Spleen (tissue), 11 donors: ENCODE results near the gene SHC3. TPM values are rescaled to one million over a fixed set of nuclear protein-coding genes. Genes with fewer than 3 reads are reported as not detected.

ENCODE experiments used
- DNase-seq: peaks from one replicate; pipeline ENCODE4 v3.0.0-alpha.2; 2020
- H3K27ac ChIP-seq, 8 donors: fragments of 200-600 bp; sonication (generic) in 7 of 8; 1 replicate in 4 of 8; 2 replicates in 4 of 8; pipeline versions ENCODE4 v1.5.0 to v1.8.0; 2016 to 2021; ENCODE audit warnings: inconsistent platforms in 4 of 8, mild to moderate bottlenecking in 4 of 8, moderate library complexity in 1 of 8
- H3K27me3 ChIP-seq, 7 donors: fragments of 200-600 bp; sonication (generic) in 6 of 7; replicated peaks in 1 of 7; 1 replicate in 4 of 7; 2 replicates in 3 of 7; pipeline versions ENCODE4 v1.5.0 to v1.8.0; 2016 to 2021; ENCODE audit warnings: inconsistent platforms in 3 of 7, mild to moderate bottlenecking in 1 of 7
- H3K36me3 ChIP-seq, 6 donors: fragments of 200-600 bp; sonication (generic) in 5 of 6; 1 replicate in 4 of 6; 2 replicates in 2 of 6; pipeline versions ENCODE4 v1.5.0 to v1.8.0; 2016 to 2021; ENCODE audit warnings: inconsistent platforms in 2 of 6
- H3K4me1 ChIP-seq, 6 donors: fragments of 200-600 bp; sonication (generic) in 5 of 6; 1 replicate in 3 of 6; 2 replicates in 3 of 6; pipeline versions ENCODE4 v1.5.0 to v1.8.0; 2016 to 2021; ENCODE audit warnings: inconsistent platforms in 3 of 6
- H3K4me3 ChIP-seq, 8 donors: fragments of 200-600 bp; sonication (generic) in 7 of 8; 1 replicate in 4 of 8; 2 replicates in 4 of 8; pipeline versions ENCODE4 v1.5.0 to v1.8.0; 2016 to 2021; ENCODE audit warnings: inconsistent platforms in 4 of 8, mild to moderate bottlenecking in 4 of 8, moderate library complexity in 2 of 8
- H3K9me3 ChIP-seq, 8 donors: fragments of 200-600 bp; sonication (generic) in 7 of 8; 1 replicate in 4 of 8; 2 replicates in 4 of 8; pipeline versions ENCODE4 v1.5.0 to v1.8.0; 2016 to 2021; ENCODE audit warnings: inconsistent platforms in 4 of 8
- POLR2A ChIP-seq, 3 donors: fragments of 450-650 bp; IDR thresholded peaks; one replicate each; pipeline ENCODE4 v1.5.1; 2017; ENCODE audit warnings: antibody characterized with exemption in 3 of 3, mild to moderate bottlenecking in 1 of 3
- POLR2AphosphoS5 ChIP-seq, 3 donors: sonication (generic); formaldehyde crosslinking; IDR thresholded peaks; one replicate each; pipeline ENCODE4 v1.5.1; 2017; ENCODE audit warnings: antibody characterized with exemption in 3 of 3
- WGBS, 5 donors: extraction: QIAGEN DNeasy Blood & Tissue Kit in 3 of 5; methylation state at CpG; one replicate each; pipeline versions ENCODE4 v1.1.5 to v1.1.7; 2013 to 2018; 5-methylcytosine and 5-hydroxymethylcytosine counted together
- intact Hi-C: fragments of 100-400 bp; cut with DNase I; formaldehyde crosslinking; loops from one replicate; pipeline ENCODE4 v1.15.0; 2023; ENCODE audit warnings: low total_unique reads
- polyA plus RNA-seq, 3 donors: library from polyadenylated mRNA; stranded (reverse); fragments of 200-250 nt; gene quantifications; one replicate each; pipeline ENCODE4 v1.2.1, GENCODE V29; 2013
- total RNA-seq, 7 donors: library from RNA; depleted of rRNA in 3 of 7; stranded (reverse); fragments of >200 nt in 3 of 7; fragmentation: NEBNext Ultra II Directional in 4 of 7; extraction: Animal tissue kit (Norgen Biotek cat#: 25700) in 4 of 7; gene quantifications; one replicate each; pipeline versions ENCODE4 v1.1.0 to v1.2.1, GENCODE V29; 2016 to 2021
- TF ChIP-seq, protein P1 (sequence below), 11 experiments: fragments of 200-600 bp in 7 of 11; fragments of 450-650 bp in 4 of 11; sonication (generic) in 4 of 11; IDR thresholded peaks in 8 of 11; conservative IDR thresholded peaks in 3 of 11; 1 replicate in 7 of 11; 2 replicates in 4 of 11; pipeline versions ENCODE4 v1.4.0 to v1.8.0; 2016 to 2021; ENCODE audit warnings: antibody characterized with exemption in 11 of 11, inconsistent platforms in 4 of 11, mild to moderate bottlenecking in 1 of 11
- donor health status: healthy with polysubstance abuse.
- donor health status: DM: no; HTN: no; CAD: no; lungs with moderate emphysema.
- donor health status: DM: no; HTN: no; CAD: no.
- donor health status: Bipolar disorder and iron deficiency.
- donor health status: healthy.
- donor health status: DM: no; HTN: no; CAD: no.
- donor health status: DM: yes; HTN: yes; CAD: no.

SHC3 gene
- total and polyA plus RNA-seq, 10 donors: 0.03 to 0.70 (median 0.07) TPM; not detected in 1

DNA sequence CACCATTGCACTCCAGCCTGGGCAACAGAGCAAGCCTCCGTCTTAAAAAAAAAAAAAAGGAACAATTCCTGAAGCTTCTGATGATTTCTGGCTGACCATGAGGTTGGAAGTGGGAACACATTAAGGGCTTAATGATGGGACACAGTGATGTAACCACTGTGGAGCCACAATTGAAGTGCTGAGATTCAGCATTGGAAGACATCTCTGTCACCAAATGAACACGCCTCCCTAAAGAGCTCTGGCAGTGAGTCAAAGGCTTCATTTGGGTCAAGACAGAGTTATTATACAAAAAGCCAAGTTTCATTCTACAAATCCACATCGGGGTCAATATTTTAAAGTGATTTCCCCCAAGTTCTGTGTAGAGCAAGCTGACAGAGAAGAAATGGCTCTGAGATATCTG is 191.8 kb downstream of the SHC3 start:
- TF ChIP-seq POLR2A (IDR thresholded peaks at IDR 0.05) (no peak), POLR2AphosphoS5 (IDR thresholded peaks at IDR 0.05) (no peak)
- TF ChIP-seq, protein P1, sequence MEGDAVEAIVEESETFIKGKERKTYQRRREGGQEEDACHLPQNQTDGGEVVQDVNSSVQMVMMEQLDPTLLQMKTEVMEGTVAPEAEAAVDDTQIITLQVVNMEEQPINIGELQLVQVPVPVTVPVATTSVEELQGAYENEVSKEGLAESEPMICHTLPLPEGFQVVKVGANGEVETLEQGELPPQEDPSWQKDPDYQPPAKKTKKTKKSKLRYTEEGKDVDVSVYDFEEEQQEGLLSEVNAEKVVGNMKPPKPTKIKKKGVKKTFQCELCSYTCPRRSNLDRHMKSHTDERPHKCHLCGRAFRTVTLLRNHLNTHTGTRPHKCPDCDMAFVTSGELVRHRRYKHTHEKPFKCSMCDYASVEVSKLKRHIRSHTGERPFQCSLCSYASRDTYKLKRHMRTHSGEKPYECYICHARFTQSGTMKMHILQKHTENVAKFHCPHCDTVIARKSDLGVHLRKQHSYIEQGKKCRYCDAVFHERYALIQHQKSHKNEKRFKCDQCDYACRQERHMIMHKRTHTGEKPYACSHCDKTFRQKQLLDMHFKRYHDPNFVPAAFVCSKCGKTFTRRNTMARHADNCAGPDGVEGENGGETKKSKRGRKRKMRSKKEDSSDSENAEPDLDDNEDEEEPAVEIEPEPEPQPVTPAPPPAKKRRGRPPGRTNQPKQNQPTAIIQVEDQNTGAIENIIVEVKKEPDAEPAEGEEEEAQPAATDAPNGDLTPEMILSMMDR (IDR thresholded peaks at IDR 0.05 in 8 of 11, conservative IDR thresholded peaks at IDR 0.05 in 3 of 11): no peak
- Histone ChIP-seq H3K27me3 (peaks cover 0 to 35% (median 5%) of the 10 kb centered on the region in 7 donors), H3K4me1 (peaks cover 9 to 35% (median 22%) of the 10 kb centered on the region in 6 donors), H3K9me3 (peaks cover 0 to 5% (median 0%) of the 10 kb centered on the region in 8 donors), H3K27ac (no peak overlapping the region), H3K36me3 (no peaks in the 10 kb centered on the region), H3K4me3 (no peak overlapping the region)
- no peak for DNase-seq
- intact Hi-C loops: loop anchor here (10.0 kb wide), 1 partner anchor 102 kb away; no protein-coding TSS in a partner anchor
- 71 to 87% (median 78%) methylated on average over 3 of the region's 3 CpGs for WGBS, 5 donors

DNA sequence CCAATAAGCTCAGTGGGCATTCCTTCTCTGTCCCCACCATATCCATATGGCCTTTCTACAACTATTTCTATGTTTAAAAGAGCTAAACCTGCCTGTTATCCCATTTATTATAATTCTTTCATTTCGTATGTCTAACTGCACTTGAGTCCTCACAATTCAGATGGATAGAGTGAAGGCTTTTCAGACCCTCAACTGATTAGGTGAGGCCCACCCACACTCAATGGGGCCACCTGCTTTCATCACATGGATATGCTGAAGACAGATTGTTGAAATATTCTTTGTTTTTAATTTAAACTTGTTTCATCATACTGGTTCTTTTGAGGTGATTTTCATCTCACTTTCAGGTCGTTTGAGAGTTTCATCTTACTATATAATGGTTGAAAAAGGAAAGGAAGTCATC is 193.0 kb downstream of the SHC3 start:
- H3K27me3 ChIP-seq: peaks cover 0 to 24% (median 0%) of the 10 kb centered on the region in 7 donors
- no peak for TF ChIP-seq POLR2AphosphoS5 (IDR thresholded peaks at IDR 0.05)
- no peak for TF ChIP-seq POLR2A (IDR thresholded peaks at IDR 0.05)
- TF ChIP-seq, protein P1 (IDR thresholded peaks at IDR 0.05 in 8 of 11, conservative IDR thresholded peaks at IDR 0.05 in 3 of 11): no peak
- H3K9me3 ChIP-seq: peaks cover 0 to 13% (median 0%) of the 10 kb centered on the region in 8 donors
- H3K4me1 ChIP-seq: peaks cover 4 to 24% (median 16%) of the 10 kb centered on the region in 6 donors
- no peak overlapping the region for H3K27ac ChIP-seq
- 63 to 91% (median 77%) methylated on average over 2 of the region's 2 CpGs for WGBS, 5 donors
- intact Hi-C loops: loop anchor here (10.0 kb wide), 1 partner anchor 101 kb away; no protein-coding TSS in a partner anchor
- no peak for DNase-seq
- no peaks in the 10 kb centered on the region for H3K36me3 ChIP-seq
- no peak overlapping the region for H3K4me3 ChIP-seq

DNA sequence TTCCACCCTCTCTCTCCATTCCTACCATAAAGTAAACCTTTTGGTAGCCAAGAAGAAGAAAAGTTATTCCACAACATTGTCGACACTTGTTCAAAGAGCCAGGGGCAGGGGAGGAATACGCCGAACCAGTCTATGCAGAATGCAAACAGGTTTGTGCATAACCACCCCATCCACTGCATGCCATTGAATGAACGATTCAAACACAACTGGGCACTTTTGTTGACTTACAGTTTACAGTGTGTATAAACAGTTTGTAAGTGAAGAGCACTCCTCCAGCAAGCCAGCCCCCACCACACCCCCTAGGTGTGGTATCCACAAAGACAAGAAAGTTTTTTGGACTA is 194.1 kb downstream of the SHC3 start:
- H3K4me1 ChIP-seq: peaks cover 0 to 13% (median 8%) of the 10 kb centered on the region in 6 donors
- 79 to 97% (median 93%) methylated on average over 4 of the region's 4 CpGs for WGBS, 5 donors
- no peaks in the 10 kb centered on the region for H3K36me3 ChIP-seq
- intact Hi-C loops: loop anchor here (10.0 kb wide), 1 partner anchor 100 kb away; no protein-coding TSS in a partner anchor
- H3K4me3 ChIP-seq: no peak overlapping the region
- no peak overlapping the region for H3K27ac ChIP-seq
- peaks cover 0 to 14% (median 0%) of the 10 kb centered on the region in 7 donors for H3K27me3 ChIP-seq
- peaks cover 0 to 13% (median 0%) of the 10 kb centered on the region in 8 donors for H3K9me3 ChIP-seq
- DNase-seq: no peak
- no peak for TF ChIP-seq POLR2A (IDR thresholded peaks at IDR 0.05)
- no peak for TF ChIP-seq POLR2AphosphoS5 (IDR thresholded peaks at IDR 0.05)
- TF ChIP-seq, protein P1 (IDR thresholded peaks at IDR 0.05 in 8 of 11, conservative IDR thresholded peaks at IDR 0.05 in 3 of 11): no peak

DNA sequence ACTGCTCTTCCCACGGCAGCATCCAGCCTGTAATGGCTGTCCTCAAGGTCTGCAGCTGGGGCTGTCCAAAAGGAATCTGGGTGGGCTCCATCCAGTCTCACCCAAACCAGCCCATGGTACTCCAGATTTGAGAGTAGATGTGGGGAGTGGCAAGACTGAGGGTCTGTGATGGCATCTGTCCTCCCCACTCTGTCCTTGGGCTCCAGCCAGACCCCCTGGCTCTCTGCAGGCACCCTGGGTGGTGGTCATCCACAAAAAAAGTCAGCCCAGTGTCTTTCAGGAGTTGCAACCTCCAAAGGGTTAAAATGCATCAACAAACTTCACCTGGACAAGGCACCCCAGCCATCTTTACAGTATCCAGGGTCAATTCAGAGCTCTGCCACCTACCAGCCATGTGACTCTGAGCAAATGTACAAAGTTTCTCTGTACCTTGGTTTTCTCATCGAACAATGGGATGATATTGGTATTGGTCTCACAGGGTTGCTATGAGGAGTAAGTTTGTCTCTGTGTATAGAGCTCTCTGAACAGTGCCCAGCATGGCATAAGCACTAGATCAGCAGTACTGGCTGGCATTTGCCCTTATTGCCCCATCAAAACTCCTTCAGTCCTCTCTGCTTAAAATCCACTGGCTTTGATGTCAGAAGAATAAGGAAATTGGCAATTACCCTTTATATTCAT is 194.6 kb downstream of the SHC3 start:
- intact Hi-C loops: loop anchor here (10.0 kb wide), 1 partner anchor 99 kb away; no protein-coding TSS in a partner anchor
- TF ChIP-seq POLR2A (IDR thresholded peaks at IDR 0.05): no peak
- TF ChIP-seq, protein P1 (IDR thresholded peaks at IDR 0.05 in 8 of 11, conservative IDR thresholded peaks at IDR 0.05 in 3 of 11): no peak
- TF ChIP-seq POLR2AphosphoS5 (IDR thresholded peaks at IDR 0.05): no peak
- Histone ChIP-seq H3K27ac (no peak overlapping the region), H3K36me3 (no peaks in the 10 kb centered on the region), H3K27me3 (peaks cover 0 to 14% (median 0%) of the 10 kb centered on the region in 7 donors), H3K4me3 (no peak overlapping the region), H3K9me3 (peaks cover 0 to 13% (median 0%) of the 10 kb centered on the region in 8 donors), H3K4me1 (peaks cover 0 to 8% (median 3%) of the 10 kb centered on the region in 6 donors)
- 73 to 82% (median 74%) methylated on average over 2 of the region's 2 CpGs for WGBS, 5 donors
- DNase-seq: no peak
